DND-41 (cell line): ENCODE results near the gene TPPP2.

Source experiments
- ATAC-seq: fragments of 200-7000 bp; cut with Tn5 transposase; 3 replicates; pipeline ENCODE4 v1.9.1; 2021; ENCODE audit warnings: low read depth; ENCODE audit not compliant: insufficient read depth
- DNase-seq: peaks from one replicate; pipeline ENCODE4 v3.0.0-alpha.2; 2020
- H2AFZ ChIP-seq: 2 replicates; pipeline ENCODE4 v1.6.0; 2012; ENCODE audit warnings: low read depth, low read length
- H3K27ac ChIP-seq: 2 replicates; pipeline ENCODE4 v1.5.1; 2012; ENCODE audit warnings: low read length, inconsistent platforms
- H3K27me3 ChIP-seq: fragments of 200-600 bp; sonication (generic); 2 replicates; pipeline ENCODE4 v1.6.0; 2012; ENCODE audit warnings: low read length, mild to moderate bottlenecking, inconsistent platforms; ENCODE audit not compliant: insufficient read depth, poor library complexity
- H3K36me3 ChIP-seq: 2 replicates; pipeline ENCODE4 v1.5.1; 2012; ENCODE audit warnings: low read length, inconsistent platforms; ENCODE audit not compliant: insufficient read depth
- H3K4me1 ChIP-seq: 2 replicates; pipeline ENCODE4 v1.5.1; 2012; ENCODE audit warnings: mild to moderate bottlenecking, low read length; ENCODE audit not compliant: insufficient read depth
- H3K4me2 ChIP-seq: 2 replicates; pipeline ENCODE4 v1.6.0; 2012; ENCODE audit warnings: mild to moderate bottlenecking, moderate library complexity, low read length, inconsistent platforms; ENCODE audit not compliant: insufficient read depth
- H3K4me3 ChIP-seq, 2 experiments: fragments of 200-600 bp in 1 of 2; shearing (Covaris generic) in 1 of 2; 2 replicates each; pipeline ENCODE4 v1.5.1; 2012 to 2016; ENCODE audit warnings: inconsistent platforms in 2 of 2, low read length in 2 of 2, mild to moderate bottlenecking in 2 of 2, low read depth in 1 of 2, moderate library complexity in 1 of 2
- H3K79me2 ChIP-seq: 2 replicates; pipeline ENCODE4 v1.6.0; 2012; ENCODE audit warnings: low read length, inconsistent platforms; ENCODE audit not compliant: insufficient read depth
- H3K9ac ChIP-seq: 2 replicates; pipeline ENCODE4 v1.6.0; 2012; ENCODE audit warnings: low read depth, mild to moderate bottlenecking, inconsistent platforms, low read length, moderate library complexity
- H3K9me3 ChIP-seq: 2 replicates; pipeline ENCODE4 v1.5.1; 2012; ENCODE audit warnings: low read length, moderate library complexity, mild to moderate bottlenecking, inconsistent platforms; ENCODE audit not compliant: insufficient read depth, severe bottlenecking
- H4K20me1 ChIP-seq: 2 replicates; pipeline ENCODE4 v1.6.0; 2012; ENCODE audit warnings: low read length; ENCODE audit not compliant: insufficient read depth
- CTCF ChIP-seq: IDR thresholded peaks from 2 replicates; pipeline ENCODE4 v1.5.1; 2012; ENCODE audit warnings: borderline replicate concordance, low read length, moderate library complexity, mild to moderate bottlenecking; ENCODE audit not compliant: poor library complexity, severe bottlenecking; ENCODE audit errors: extremely low read depth
- EZH2 ChIP-seq: IDR thresholded peaks from 3 replicates; pipeline ENCODE4 v1.6.1; 2012; ENCODE audit warnings: borderline replicate concordance, low read depth, mild to moderate bottlenecking, moderate library complexity, low read length, inconsistent platforms; ENCODE audit not compliant: severe bottlenecking

The TPPP2 gene

GRCh38 chr14:21072781-21073339 lies 42.8 kb downstream of the TPPP2 start:
- H3K9me3 ChIP-seq, result no peaks in the 10 kb centered on the region
- H4K20me1 ChIP-seq, result peaks cover 24% of the 10 kb centered on the region; the same call in 1 of the 2 replicates
- peaks cover 50% of the 10 kb centered on the region for H3K27me3 ChIP-seq
- no peak overlapping the region for H2AFZ ChIP-seq
- no peak overlapping the region for H3K9ac ChIP-seq
- no peak overlapping the region for H3K4me3 ChIP-seq
- no peak overlapping the region for H3K27ac ChIP-seq
- no peaks in the 10 kb centered on the region for H3K79me2 ChIP-seq
- TF ChIP-seq CTCF (no peak), EZH2 (no peak)
- no peaks in the 10 kb centered on the region for H3K36me3 ChIP-seq
- no peak overlapping the region for H3K4me2 ChIP-seq
- H3K4me1 ChIP-seq, result peaks cover 23% of the 10 kb centered on the region
- DNase-seq (no peak), ATAC-seq (no peak)

GRCh38 chr14:21073921-21074320 lies 43.9 kb downstream of the TPPP2 start:
- no peaks in the 10 kb centered on the region for H3K36me3 ChIP-seq
- no peak overlapping the region for H3K27ac ChIP-seq
- no peak overlapping the region for H3K4me2 ChIP-seq
- no peaks in the 10 kb centered on the region for H3K79me2 ChIP-seq
- no peak overlapping the region for H2AFZ ChIP-seq
- no peak for TF ChIP-seq EZH2
- no peak for TF ChIP-seq CTCF
- no peaks in the 10 kb centered on the region for H3K9me3 ChIP-seq
- no peak overlapping the region for H3K9ac ChIP-seq
- H4K20me1 ChIP-seq, result peaks cover 20% of the 10 kb centered on the region; the same call in 1 of the 2 replicates
- ATAC-seq, result no peak
- H3K4me1 ChIP-seq, result peaks cover 23% of the 10 kb centered on the region
- DNase-seq, result no peak
- no peak overlapping the region for H3K4me3 ChIP-seq
- peaks cover 49% of the 10 kb centered on the region for H3K27me3 ChIP-seq

DNA sequence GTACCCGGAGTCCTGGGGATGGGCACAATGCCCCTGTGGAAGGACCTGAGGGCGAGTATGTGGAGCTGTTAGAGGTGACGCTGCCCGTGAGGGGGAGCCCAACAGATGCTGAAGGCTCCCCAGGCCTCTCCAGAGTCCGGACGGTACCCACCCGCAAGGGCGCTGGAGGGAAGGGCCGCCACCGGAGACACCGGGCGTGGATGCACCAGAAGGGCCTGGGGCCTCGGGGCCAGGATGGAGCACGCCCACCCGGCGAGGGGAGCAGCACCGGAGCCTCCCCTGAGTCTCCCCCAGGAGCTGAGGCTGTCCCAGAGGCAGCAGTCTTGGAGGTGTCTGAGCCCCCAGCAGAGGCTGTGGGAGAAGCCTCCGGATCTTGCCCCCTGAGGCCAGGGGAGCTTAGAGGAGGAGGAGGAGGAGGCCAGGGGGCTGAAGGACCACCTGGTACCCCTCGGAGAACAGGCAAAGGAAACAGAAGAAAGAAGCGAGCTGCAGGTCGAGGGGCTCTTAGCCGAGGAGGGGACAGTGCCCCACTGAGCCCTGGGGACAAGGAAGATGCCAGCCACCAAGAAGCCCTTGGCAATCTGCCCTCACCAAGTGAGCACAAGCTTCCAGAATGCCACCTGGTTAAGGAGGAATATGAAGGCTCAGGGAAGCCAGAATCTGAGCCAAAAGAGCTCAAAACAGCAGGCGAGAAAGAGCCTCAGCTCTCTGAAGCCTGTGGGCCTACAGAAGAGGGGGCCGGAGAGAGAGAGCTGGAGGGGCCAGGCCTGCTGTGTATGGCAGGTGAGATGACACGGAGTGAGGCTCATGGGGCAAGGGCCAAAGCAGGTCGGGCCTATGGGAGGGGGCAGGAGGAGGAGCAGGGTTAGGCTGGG lies 44.6 kb downstream of the TPPP2 start:
- no peak overlapping the region for H3K9ac ChIP-seq
- H3K4me3 ChIP-seq, result no peak overlapping the region
- no peaks in the 10 kb centered on the region for H3K9me3 ChIP-seq
- H3K4me2 ChIP-seq, result no peak overlapping the region
- no peak for ATAC-seq
- DNase-seq, result no peak
- peaks cover 48% of the 10 kb centered on the region for H3K27me3 ChIP-seq
- H3K79me2 ChIP-seq, result no peaks in the 10 kb centered on the region
- TF ChIP-seq CTCF, result no peak
- no peak for TF ChIP-seq EZH2
- H4K20me1 ChIP-seq, result peaks cover 20% of the 10 kb centered on the region; the same call in 1 of the 2 replicates
- H3K4me1 ChIP-seq, result peaks cover 23% of the 10 kb centered on the region
- no peak overlapping the region for H2AFZ ChIP-seq
- H3K36me3 ChIP-seq, result no peaks in the 10 kb centered on the region
- no peak overlapping the region for H3K27ac ChIP-seq
